GM21360 (cell line): ENCODE results near the gene PLXNB2.
"Not testable (repeated sequence)": the region's sequence is repeated elsewhere in the genome, so short reads cannot be mapped to it uniquely, and the experiment has no call there.

ENCODE experiments used
- ATAC-seq: cut with Tn5 transposase; IDR thresholded peaks from one replicate; pipeline ENCODE4 v1.9.1; 2021; ENCODE audit warnings: mild to moderate bottlenecking, moderate library complexity; ENCODE audit not compliant: unreplicated experiment

The PLXNB2 gene, protein sequence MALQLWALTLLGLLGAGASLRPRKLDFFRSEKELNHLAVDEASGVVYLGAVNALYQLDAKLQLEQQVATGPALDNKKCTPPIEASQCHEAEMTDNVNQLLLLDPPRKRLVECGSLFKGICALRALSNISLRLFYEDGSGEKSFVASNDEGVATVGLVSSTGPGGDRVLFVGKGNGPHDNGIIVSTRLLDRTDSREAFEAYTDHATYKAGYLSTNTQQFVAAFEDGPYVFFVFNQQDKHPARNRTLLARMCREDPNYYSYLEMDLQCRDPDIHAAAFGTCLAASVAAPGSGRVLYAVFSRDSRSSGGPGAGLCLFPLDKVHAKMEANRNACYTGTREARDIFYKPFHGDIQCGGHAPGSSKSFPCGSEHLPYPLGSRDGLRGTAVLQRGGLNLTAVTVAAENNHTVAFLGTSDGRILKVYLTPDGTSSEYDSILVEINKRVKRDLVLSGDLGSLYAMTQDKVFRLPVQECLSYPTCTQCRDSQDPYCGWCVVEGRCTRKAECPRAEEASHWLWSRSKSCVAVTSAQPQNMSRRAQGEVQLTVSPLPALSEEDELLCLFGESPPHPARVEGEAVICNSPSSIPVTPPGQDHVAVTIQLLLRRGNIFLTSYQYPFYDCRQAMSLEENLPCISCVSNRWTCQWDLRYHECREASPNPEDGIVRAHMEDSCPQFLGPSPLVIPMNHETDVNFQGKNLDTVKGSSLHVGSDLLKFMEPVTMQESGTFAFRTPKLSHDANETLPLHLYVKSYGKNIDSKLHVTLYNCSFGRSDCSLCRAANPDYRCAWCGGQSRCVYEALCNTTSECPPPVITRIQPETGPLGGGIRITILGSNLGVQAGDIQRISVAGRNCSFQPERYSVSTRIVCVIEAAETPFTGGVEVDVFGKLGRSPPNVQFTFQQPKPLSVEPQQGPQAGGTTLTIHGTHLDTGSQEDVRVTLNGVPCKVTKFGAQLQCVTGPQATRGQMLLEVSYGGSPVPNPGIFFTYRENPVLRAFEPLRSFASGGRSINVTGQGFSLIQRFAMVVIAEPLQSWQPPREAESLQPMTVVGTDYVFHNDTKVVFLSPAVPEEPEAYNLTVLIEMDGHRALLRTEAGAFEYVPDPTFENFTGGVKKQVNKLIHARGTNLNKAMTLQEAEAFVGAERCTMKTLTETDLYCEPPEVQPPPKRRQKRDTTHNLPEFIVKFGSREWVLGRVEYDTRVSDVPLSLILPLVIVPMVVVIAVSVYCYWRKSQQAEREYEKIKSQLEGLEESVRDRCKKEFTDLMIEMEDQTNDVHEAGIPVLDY (N-terminal part only)

DNA sequence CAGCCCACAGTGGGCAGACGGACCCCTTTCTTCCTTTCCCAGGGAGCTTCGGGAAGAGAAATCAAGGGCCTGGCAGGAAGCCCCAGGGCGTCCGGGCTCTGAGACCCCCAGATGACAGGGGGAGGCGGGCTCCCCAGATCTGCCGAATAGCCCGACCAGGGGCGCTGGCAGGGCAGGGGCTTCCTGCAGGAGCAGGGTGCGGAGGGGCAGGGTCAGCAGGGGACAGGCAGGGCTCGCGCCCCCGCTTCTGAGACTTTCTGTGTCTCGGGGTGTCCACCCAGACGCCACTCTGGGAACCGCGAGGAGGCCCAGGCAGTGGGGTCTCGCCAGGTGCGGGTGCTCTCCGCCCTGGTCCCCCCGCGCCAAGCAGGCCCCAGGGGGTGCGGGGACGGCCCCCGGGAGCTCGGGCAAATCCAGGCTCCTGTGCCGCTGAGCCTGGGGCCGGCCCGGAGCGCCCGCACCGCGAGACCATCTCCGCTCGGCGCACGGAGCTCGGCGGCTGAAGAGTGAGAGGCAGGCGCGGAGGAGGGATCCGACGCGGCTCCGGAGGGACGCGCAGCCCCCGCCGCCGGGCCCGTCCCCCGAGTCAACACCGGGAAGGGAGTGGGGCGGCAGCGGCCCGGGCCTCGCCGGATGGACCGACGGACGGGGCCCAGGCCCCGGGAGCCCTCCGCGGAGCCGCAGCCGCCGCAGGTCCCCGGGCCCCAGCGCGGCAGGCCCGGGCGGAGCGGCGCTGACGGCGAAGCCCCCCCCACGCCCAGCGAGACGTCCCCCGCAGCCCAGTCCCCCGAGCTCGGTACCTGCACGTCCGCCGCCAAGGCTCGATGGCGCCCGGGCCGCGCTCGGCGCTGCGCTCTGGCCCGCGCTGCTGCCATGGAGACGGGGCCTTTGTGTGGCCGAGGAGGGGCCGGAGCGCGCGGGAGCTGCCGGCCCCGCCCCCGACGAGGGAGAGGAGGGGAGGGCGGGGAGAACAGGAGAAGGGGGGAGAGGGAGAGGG is at the start of gene PLXNB2:
Gene PLXNB2 (minus strand): TSS at position 894 of the 997 bp plus-strand sequence. CDS start 17,062 bp downstream, outside the sequence.
- ATAC-seq = no peak

DNA sequence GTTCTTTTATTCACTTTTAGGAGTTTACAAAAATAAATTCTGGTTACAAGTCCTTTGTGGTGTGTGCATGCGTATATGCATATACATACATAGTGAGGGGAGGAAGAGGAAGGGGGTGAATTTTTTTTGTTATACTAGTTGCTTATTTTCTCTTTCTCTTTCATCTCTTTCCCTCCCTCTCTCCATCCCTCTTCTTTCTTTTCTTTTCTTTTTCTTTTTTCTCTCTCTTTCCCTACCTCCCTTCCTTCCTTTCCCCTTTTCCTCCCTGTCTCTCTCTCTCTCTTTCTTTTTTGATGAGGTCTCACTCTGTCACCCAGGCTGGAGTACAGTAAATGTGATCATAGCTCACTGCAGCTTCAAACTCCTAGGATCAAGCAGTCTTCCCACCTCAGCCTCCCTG is 49.8 kb upstream of the PLXNB2 start:
- no peak for ATAC-seq

DNA sequence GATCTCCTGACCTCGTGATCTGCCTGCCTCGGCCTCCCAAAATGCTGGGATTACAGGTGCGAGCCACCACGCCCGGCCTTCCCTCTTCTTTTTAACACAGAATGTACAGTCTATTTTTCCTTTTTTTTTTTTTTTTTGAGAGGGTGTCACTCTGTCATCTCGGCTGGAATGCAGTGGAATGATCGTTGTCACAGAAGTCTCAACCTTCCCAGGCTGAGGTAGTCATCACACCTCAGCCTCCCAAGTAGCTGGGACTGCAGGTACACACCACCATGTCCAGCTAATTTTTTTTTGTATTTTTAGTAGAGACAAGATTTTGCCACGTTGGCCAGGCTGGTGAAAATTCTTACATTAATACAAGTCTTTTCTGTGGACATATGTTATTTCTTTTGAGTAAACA is 48.7 kb upstream of the PLXNB2 start:
- ATAC-seq = no peak

DNA sequence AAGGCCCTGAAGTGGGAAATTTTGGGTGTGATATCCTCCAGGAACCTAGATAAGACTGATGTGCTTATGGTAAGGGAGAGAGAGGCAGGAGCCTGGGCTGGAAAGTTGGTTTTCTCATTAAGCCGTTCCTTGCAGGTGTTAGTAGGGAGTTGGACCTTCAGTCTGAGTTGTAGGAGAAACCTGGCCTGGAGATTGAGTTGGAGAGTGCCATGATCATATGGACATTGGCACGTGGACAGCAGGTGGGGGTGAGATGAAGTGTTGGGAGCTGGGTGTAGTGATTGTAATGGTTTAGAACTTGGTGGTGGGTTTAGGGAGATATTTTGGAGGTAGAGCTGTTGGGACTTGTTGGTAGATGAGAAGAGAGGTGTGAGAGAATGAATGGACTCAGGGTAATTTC is 40.6 kb upstream of the PLXNB2 start:
- no peak for ATAC-seq

DNA sequence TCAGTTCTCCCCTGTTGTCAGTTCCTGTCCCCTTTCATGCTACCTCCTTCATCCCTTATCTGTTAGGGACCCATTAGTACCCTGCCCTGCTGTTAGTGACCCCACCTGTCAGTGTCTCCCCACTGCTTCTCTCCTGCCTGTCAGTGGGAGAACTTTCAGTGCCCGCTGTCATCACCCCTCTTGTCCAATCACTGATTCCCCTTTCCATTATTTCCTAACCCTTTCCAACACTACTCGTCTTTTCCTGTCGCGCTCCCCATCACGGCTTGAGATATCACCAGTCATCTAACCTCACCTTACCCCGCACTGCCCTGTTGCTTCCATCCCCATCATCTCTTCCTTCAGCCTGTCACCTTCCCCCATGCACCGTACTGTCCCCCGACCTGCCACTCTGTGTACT is 39.7 kb upstream of the PLXNB2 start:
- no peak for ATAC-seq

DNA sequence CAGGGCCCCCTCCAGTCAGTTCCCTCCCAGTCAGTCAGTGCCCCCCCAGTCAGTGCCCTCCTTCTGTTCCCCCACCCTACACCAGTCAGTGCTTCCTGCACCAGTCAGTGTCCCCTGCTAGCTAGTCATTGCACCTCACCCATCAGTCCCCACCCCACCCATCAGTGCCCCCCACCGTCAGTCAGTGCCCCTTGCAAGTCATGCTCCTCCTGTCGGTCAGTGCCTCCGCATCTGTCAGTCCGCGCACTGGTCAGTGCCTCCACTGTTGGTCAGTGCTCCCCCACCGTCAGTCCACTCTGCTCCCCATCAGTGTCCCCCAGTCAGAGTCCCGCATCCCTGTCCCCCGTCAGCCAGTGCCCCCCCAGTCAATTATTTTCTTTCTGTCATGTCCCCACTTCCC is 39.0 kb upstream of the PLXNB2 start:
- no peak for ATAC-seq

DNA sequence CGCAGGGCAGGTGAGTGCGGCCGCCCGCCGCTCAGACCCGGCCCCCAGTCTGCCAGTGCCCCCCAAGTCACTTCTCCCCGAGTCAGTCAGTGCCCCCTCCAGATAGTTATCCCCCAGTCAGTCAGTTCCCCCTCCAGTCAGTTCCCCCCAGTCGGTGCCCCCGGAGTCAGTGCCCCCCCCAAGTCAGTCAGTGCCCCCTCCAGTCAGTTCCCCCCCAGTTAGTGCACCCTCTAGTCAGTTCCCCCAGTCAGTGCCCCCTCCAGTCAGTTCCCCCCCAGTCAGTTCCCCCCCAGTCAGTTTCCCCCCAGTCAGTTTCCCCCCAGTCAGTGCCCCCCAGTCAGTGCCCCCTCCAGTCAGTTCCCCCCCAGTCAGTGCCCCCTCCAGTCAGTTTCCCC is 36.1 kb upstream of the PLXNB2 start:
- ATAC-seq = no peak

DNA sequence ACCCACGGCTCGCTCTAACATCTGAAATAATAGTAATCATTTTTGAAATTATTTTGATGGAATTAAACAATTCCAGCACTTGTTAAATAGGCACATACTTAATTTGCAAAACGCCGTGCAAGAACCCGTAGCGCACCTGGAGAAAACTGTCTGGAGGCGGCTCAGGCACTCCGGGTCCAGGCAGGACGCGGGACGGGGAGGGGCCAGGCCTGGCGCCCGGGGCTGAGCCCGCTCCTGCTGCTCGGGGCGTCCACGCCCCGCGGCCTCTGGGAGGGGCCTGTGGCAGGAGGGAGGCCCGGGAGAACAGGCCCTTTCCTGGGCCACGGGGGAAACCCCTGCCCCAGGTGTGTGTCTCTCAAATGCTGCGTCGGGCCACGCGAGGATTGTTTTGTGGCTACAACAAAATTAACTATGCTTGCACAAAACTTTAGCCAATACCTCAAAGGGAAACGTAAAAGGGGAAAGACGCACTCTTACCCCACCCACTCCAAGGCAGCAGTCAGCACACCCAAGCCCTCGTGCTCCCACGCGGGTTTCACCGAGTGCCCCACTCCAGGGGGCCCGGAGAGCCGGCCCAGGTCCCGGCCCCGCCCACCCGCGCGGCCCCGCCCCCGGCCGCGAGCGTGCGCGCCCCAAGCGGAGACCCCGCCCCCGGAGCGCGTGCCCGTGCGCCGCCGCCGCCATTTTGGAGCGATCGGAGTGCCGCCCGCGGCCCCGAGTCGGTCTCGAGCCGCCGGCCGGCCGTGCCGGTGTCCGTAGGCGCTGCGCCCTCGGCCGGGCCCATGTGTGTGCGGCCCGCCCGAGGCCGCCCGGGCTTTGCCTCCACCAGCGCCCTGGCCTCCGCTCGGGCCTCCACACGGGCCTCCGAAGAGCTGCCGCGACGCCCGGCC is 35.5 kb upstream of the PLXNB2 start, which contains the start of gene PPP6R2:
Gene PPP6R2 (plus strand): TSS at position 677 of the 890 bp plus-strand sequence. CDS start 50,582 bp downstream, outside the sequence.
- peak; percentile 50 for ATAC-seq

DNA sequence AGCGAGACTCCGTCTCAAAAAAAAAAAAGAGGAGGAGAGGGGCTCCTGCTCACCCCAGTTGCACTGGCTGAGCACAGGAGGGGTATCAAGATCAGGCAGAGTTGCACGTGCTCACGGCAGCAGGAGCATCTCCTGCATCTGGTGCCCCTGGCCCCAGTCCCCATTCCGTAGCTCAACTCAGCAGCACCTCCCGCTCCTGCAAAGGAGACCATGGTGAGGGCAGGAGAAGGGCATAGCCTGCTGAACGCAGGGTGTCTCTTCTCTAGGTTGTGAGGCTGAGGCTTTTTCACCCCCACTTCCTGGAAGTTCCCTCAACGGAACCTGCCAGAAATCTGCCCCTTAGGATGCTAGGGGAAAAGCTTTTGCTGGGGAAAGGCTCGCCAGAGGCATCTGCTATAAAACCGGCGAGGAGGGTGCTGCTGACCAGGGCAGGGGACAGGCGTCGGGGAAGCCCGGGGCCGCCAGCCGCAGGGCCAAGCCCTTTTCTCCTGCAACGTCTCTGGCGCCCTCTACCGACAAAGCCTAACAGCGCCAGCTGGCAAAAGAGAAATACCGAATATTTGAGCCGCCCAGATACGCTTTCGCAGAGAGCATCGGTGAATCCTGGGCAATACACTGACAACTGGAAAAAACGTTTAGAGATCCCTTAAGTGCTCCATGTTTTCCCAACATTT is 34.7 kb upstream of the PLXNB2 start:
- ATAC-seq = peak; percentile 41

DNA sequence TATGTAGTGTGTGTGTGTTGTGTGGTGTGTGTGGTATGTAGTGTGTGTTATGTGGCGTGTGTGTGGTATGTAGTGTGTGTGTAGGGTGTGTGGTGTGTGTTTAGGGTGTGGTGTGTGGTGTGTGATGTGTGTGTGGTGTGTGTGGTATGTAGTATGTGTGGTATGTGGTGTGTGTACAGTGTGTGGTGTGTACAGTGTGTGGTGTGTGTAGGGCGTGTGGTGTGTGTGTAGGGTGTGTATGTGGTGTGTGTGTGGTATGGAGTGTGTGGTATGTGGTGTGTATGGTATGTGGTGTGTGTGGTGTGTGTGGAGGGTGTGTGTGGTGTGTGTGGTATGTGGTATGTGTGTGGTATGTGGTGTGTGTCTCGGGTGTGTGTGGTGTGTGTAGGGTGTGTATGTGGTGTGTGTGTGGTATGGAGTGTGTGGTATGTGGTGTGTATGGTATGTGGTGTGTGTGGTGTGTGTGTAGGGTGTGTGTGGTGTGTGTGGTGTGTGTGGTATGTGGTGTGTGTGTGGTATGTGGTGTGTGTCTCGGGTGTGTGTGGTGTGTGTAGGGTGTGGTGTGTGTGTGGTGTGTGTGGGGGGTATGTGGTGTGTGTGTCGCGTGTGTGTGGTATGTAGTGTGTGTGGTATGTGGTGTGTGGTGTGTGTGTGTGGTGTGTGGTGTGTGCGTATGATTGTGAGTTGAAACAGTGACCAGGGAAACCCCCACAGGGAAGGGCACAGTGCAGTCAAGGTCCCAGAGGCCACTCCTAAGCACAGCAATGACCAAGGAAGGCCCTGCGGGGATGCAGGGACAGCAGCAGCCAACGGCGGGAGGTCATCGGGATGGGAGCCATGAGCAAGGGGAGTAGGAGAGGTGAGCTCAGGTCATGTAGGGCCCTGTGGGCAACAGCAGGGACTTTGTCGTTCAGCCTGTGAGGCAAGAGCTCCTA is 32.8 kb upstream of the PLXNB2 start:
- no peak for ATAC-seq

DNA sequence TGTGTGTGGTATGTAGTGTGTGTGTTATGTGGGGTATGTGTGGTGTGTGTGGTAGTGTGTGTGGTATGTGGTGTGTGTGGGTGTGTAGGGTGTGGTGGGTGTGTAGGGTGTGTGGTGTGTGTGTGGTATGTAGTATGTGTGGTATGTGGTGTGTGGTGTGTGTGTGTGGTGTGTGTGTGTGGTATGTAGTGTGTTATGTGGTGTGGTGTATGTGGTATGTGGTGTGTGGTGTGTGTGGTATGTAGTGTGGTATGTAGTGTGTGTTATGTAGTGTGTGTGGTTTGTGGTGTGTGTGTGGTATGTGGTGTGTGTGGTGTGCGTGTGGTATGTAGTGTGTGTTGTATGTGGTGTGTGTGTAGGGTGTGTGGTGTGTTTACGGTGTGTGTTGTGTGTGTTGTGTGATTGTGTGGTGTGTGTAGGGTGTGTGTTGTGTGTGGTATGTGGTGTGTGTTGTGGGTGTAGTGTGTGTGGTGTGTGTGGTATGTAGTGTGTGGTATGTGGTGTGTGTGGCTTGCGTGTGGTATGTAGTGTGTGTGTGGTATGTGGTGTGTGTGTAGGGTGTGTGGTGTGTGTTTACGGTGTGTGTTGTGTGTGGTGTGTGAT is 31.5 kb upstream of the PLXNB2 start:
- ATAC-seq = no peak

DNA sequence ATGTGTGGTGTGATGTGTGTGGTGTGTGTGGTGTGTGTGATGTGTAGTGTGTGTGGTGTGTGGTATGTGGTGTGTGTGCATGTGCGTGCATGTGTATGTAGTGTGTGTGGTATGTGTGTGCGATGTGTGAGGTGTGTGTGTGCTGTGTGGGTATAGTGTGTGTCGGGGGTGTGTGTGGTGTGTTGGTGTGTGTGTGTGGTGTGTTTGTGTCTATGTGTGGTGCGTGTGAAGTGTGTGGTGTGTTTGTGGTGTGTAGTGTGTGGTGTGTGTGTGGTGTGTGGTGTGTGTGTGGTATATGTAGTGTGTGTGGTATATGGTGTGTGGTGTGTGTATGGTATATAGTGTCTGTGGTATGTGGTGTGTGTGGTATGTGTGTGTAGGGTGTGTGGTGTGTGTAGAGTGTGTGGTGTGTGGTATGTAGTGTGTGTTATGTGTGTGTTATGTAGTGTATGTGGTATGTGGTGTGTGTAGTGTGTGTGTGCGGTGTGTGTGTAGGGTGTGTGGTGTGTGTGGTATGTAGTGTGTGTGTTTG is 30.7 kb upstream of the PLXNB2 start:
- no peak for ATAC-seq

DNA sequence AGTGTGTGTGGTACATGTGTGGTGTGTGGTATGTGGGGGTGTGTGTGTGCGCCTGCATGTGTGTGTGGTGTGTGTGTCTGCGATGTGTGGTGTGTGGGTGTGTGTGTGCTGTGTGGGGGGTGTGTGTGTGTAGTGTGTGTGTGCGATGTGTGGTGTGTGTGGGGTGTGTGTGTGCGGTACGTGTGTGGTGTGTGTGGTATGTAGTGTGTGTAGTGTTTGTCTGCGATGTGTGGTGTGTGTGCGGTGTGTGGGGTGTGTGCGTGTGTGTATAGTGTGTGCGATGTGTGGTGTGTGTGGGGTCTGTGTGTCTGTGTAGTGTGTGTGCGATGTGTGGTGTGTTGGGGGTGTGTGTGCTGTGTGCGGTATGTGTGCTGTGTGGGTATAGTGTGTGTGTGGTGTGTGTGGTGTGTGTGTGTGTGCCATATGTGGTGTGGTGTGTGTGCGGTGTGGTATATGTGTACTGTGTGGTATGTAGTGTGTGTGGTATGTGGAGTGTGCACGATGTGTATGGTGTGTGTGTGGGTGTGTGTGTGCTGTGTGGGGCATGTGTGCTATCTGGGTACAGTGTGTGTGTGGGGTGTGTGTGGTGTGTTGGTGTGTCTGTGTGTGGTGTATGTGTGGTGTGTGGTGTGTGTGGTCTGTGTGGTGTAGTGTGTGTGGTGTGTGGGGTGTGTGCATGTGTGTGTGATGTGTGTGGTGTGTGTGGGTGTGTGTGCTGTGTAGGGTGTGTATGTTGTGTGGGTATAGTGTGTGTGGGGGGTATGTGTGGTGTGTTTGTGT is 30.0 kb upstream of the PLXNB2 start:
- no peak for ATAC-seq

DNA sequence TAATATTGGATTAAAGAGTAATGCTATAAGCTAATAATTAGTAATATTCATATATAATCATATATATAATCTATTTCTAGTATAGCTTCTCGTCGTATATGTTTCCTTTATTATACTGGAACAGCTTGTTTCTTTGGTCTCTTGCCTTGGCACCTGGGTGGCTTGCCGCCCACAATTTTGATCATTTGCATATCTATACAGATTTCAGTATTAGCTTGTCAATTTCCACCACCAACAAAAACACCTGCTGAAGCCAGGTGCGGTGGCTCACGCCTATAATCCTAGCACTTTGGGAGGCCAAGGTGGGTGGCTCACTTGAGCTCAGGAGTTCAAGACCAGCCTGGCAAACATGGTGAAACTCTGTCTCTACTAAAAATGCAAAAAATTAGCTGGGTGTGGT is 27.0 kb upstream of the PLXNB2 start:
- ATAC-seq = not testable (repeated sequence)

DNA sequence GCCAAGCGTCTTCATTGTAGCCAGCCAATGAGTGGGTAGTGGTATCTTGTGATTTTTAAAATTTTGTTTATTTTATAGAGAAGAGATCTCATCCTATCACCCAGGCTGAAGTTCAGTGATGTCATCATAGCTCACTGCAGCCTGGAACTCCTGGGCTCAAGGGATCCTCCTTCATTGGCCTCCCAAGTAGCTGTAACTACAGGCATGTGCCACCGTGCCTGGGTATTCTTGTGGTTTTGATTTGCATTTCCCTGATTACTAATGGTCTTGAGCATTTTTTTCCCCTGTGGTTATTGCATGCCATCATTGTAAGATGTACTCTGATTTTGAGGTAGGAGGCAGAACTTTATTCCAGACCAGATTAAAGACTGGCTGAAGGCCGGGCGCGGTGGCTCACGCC is 21.8 kb upstream of the PLXNB2 start:
- ATAC-seq = no peak

DNA sequence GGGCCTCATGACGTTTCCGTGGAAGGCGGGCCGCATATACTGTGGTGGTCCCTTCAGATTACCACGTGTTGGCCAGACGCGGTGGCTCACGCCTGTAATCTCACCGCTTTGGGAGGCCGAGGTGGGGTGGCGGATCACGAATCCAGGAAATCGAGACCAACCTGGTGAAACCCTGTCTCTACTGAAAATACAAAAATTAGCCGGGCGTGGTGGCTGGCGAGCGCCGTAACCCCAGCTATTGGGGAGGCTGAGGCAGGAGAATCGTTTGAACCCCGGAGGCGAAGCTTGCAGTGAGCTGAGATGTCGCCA is 20.2 kb upstream of the PLXNB2 start:
- no peak for ATAC-seq
